ENCODE measurements around the gene ADORA1. TPM values are rescaled to one million over a fixed set of nuclear protein-coding genes. Genes with fewer than 3 reads are reported as not detected.

The ADORA1 gene
- total RNA-seq, 1 donor from 2014 or later = not detected

GRCh38 chr1:203175237-203175826 is 47.8 kb downstream of the ADORA1 start, which contains the start of gene MYBPH:
MYBPH (minus strand) TSS chr1:203175826; CDS start chr1:203175755, 71 bp downstream.
- DNase-seq = no peak

GRCh38 chr1:203175827-203176241 is 48.3 kb downstream of the ADORA1 start:
- DNase-seq = no peak

- DNase-seq = no peak
Observed at GRCh38 chr1:203176273-203177035, 48.9 kb downstream of the ADORA1 start.

- no peak for DNase-seq
Observed at GRCh38 chr1:203177036-203177405, 49.5 kb downstream of the ADORA1 start.

GRCh38 chr1:203177470-203178039 is 50.0 kb downstream of the ADORA1 start:
- DNase-seq = peak; percentile 14

- no peak for DNase-seq
Observed at GRCh38 chr1:203178083-203178482, 50.6 kb downstream of the ADORA1 start.

GRCh38 chr1:203178821-203179666 is 51.5 kb downstream of the ADORA1 start:
- DNase-seq = no peak

GRCh38 chr1:203179667-203180005 is 52.1 kb downstream of the ADORA1 start:
- no peak for DNase-seq

- DNase-seq = no peak
Observed at GRCh38 chr1:203180611-203181330, 53.2 kb downstream of the ADORA1 start.

GRCh38 chr1:203181586-203182386 is 54.3 kb downstream of the ADORA1 start:
- no peak for DNase-seq

GRCh38 chr1:203182387-203182953 is 54.9 kb downstream of the ADORA1 start:
- DNase-seq = no peak

- DNase-seq = no peak
Observed at GRCh38 chr1:203183828-203184227, 56.3 kb downstream of the ADORA1 start.

- DNase-seq = no peak
Observed at GRCh38 chr1:203184467-203184866, 56.9 kb downstream of the ADORA1 start.

- DNase-seq = no peak
Observed at GRCh38 chr1:203185061-203185461, 57.5 kb downstream of the ADORA1 start.

GRCh38 chr1:203185585-203185984 is 58.1 kb downstream of the ADORA1 start:
- DNase-seq = no peak

- DNase-seq = no peak
Observed at GRCh38 chr1:203186091-203186445, 58.5 kb downstream of the ADORA1 start.

- peak; percentile 4 for DNase-seq
Observed at GRCh38 chr1:203186446-203187303, 59.1 kb downstream of the ADORA1 start, which contains the start of gene CHI3L1. CHI3L1 (minus strand) TSS chr1:203186704; CDS start chr1:203186623, 81 bp downstream.

- no peak for DNase-seq
Observed at GRCh38 chr1:203187304-203187685, 59.8 kb downstream of the ADORA1 start.

GRCh38 chr1:203187689-203188264 is 60.3 kb downstream of the ADORA1 start:
- no peak for DNase-seq
